Germinal center (tissue), 1 donor: ENCODE results near the gene ARHGEF10L.

ENCODE experiments used
- DNase-seq: peaks from one replicate; pipeline ENCODE4 v3.0.0; 2012; ENCODE audit warnings: mixed read lengths, low spot score

The ARHGEF10L gene

GRCh38 chr1:17550729-17551584 lies 11.5 kb downstream of the ARHGEF10L start:
- DNase-seq, result no peak

GRCh38 chr1:17551755-17552234 lies 12.3 kb downstream of the ARHGEF10L start:
- no peak for DNase-seq

DNA sequence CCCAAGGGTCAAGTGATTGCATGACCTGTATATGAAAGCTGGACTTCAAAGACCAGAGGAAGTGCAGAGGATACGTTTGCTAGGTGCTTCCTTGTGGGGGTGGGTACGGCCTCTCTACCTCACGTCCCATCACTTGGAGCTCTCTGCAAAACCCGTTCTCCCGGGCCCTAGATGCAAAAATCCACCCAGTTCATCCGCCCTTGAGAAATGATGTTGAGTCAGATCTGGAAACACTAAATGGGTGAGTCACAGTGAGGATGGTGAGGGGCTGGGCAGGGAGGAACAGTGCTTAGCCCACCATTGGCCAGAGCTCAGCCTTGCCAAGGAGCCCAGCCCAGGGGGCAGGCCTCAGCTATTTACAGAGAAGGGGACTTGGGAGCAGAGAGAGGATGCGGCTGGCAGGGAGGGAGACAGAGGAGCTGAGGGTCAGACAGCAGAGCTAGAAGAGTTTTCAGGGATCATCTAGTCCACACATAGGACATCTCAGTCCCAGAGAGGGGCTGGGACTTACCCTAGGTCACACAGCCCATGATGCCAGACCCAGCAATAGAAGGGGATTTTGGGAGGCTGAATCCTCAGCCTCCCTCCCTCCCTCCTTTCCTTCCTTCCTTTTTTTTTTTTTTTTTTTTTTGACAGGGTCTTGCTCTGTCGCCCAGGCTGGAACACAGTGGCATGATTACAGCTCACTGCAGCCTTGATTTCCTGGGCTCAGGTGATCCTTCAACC lies 14.6 kb downstream of the ARHGEF10L start:
- DNase-seq, result no peak

DNA sequence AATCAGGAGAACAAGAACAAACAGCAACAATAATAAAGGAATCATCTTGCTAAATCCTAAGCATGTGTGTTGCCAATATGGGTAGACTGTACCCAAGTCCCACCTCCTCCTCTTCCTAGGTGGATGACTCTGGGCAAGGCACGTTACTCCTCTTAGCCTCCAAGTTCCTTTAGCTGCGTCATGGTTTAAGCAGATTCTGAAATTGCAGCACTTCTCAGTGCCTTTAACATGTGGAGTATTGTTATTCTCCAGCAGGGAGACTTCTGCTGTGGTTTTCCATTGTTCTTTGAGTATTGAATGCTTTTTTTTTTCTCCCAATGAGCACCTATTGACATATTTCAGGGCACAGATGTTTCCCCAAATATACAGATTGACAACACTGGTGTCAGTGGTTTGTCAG lies 15.5 kb downstream of the ARHGEF10L start:
- DNase-seq, result no peak

DNA sequence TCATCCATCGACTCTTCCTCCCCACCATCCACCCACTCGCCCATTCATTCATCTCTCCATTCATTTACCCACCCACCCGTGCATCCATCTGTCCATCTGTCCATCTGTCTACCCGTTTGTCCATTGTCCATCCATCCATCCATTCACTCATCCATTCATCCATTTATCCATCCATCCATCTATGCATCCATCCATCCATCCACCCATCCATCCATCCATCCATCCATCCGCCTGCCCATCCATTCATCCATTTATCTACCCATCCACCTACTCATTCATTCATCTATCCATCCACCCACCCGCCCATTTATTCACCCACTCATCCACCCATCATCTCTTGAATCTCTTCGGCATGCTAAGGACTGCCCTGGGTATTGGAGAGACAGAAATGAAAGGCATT lies 18.5 kb downstream of the ARHGEF10L start:
- DNase-seq, result no peak

DNA sequence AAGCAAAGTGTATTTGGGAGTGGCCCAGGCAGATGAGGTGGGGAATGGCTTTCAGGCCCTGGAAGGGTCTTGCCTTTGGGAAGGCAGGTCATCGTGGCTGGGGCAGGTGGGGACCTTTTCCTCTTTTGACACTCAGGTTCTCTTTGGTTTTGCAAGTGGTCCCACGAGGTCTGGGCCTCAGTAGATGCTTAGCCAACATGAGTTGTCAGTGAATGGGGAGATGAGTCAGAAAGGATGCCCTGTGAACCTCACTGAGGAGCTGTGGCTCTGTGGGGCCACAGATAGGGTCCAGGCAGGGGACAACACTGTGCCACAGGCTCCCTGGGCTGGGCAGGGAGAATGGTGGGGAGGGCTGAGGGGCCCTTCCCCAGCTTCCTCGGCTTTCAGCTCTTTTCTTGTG lies 19.0 kb downstream of the ARHGEF10L start:
- DNase-seq, result no peak

DNA sequence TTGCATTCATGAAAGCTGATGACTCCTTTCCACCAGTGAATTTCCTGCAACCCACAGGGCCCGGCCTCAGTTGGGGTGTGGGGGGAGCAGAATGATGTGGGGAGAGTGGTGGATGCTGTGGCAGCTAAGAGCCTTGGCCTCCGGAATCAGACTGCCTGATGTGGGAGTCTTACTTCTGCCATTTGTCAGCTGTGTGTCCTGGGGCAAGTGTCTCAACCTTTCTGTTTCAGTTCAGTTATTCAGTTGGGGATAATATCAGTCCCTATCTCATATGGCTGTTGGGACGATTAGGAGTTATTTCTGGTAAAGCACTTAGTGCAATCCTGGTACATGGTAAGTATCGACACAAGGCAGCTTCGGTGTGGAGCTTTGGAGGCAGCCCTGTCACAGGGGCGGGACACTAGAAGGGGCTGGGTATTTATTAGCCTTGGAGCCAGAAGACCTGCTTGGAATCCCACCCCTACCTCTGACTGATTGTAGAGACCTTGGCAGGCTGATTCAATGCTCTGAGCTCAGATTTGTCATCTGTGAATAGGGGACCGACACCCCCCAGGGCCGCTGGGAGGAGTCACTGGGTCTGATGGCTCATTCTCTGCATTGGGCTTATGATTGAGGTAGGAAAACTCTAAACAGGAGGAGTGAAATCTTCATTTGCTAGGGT lies 19.6 kb downstream of the ARHGEF10L start:
- no peak for DNase-seq

DNA sequence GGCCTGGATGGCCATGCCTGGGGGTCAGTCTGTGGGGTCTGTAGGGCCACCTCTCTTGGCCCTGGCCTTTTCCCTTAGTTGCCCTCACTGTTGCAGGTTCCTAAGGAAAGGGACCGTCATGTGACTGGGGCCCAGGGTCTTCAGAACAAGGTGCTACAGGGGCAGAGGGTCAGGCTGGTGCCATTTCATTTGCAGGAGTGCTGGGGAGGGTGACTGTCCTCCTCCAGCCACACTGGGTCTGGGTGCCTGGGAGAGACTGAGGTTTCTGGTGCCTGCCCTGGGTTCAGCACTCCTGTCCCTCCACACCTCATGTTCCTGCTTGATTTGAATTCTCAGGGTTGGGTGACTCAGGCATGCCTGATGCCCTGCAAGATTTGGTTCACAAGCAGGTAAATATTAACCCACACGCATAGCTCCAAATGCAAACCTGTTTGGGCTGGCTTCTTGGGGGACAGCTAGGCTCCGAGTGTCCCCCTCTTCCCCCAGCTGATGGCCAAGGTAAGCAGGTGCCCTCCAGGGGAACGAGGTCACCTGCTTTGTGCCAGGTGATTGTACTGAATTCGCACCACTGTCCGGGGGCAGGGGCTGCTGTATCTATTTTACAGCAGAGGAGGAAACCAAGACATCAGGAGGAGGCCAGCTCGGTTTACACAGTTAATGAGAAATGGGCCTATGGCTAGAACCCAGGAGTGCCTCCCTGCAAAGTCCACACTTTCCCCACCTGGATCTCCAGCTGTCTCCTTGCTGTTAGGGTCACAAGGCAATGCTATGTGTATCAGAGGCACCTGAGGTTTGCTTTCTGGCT lies 20.3 kb downstream of the ARHGEF10L start:
- no peak for DNase-seq

- no peak for DNase-seq
These were observed 21.7 kb downstream of the ARHGEF10L start for GRCh38 chr1:17561247-17561548.

GRCh38 chr1:17561561-17561985 lies 22.1 kb downstream of the ARHGEF10L start:
- no peak for DNase-seq

DNA sequence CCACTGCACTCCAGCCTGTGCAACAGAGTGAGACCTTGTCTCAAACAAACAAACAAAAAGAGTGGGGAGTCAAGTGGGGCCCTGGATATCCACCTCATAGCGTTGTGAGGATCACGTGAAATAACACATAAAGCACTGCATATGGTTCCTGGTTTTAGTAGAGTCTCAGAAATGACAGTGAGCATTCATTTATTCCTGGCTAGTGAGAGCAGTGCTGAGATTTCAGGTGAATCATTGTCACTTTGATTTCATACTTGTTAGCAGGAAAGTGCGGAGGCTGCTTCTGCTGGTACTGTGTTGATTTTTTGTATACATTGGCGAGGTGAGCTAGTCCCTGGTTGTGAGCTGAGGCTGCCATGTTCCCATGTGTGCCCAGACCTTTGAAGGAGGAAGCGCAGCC lies 22.9 kb downstream of the ARHGEF10L start:
- no peak for DNase-seq

GRCh38 chr1:17563494-17564281 lies 24.2 kb downstream of the ARHGEF10L start:
- DNase-seq, result no peak

- DNase-seq, result no peak
These were observed 25.2 kb downstream of the ARHGEF10L start for GRCh38 chr1:17564458-17565393.

DNA sequence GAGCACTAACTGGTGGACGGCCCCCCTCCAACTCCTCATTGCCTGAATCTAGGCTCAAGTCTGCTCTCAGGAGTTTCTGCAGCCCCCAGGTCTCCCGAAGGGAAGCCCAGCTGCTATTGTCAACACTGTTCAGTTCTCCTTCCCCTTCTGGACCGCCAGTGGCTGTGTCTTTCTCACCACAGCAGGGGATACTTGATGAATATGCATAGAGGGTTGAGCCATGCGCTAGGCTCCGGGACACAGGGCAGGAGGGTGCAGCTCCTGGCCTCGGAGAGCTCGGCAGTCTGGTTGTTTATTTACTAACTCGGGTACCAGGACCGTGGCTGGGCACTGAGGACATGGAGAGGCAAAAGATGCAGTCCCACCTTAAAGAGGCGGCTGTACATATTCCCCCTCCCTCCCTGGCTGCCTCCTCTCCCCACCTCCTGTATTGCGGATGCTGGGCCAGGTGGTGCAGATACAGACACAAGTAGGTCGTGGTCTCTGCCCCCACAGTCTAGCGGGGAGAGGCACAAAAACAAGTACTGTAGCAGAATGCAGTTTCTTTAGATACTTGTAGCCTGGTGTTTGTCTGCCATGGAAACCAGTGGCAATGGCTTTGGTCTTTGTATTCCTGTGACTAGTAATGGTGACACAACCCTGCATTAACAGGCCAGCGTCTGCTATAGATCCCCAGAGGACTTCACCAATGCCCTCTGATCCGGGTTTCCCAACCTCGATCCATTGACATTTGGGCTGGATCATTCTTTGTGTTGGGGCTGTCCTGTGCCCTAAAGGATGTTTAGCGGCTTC lies 26.2 kb downstream of the ARHGEF10L start:
- DNase-seq, result no peak

DNA sequence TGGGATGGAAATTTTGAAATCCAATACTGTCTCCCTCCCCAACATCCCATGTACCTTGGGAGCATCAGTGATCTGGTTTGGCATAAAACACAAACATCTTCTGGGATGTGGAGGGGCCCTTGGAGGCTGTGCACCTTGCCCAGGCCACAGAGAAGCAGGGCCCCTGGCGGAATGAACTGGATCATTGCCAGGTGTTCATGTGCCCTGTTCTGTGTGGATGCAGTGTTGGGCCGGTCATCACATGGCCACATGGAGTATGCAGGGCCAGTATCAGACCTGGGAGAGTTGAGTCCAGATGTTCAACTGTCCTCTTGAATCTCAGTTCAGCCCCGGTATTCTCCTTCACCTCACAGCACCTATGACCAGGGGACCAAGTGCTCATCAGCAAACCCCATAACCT lies 26.9 kb downstream of the ARHGEF10L start:
- DNase-seq, result no peak

GRCh38 chr1:17566892-17567291 lies 27.4 kb downstream of the ARHGEF10L start:
- no peak for DNase-seq

DNA sequence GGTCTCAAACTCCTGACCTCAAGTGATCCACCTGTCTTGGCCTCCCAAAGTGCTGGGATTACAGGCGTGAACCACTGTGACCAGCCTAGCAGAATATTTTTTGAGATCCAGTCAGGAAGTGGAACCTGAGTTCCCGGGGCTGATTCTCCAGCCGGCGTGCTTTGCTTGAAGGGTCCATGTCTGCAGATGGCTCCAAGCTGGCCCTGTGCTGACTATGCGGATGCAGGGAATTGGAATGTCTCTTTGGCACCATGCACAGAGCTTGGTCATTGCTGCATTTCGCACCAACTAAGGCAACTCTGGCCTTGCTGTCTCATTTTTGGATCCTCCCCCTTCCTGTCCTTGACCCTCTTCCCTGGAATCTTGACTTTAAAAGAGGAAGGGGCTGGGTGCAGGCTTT lies 28.1 kb downstream of the ARHGEF10L start:
- DNase-seq, result no peak

GRCh38 chr1:17568014-17568900 lies 28.8 kb downstream of the ARHGEF10L start:
- no peak for DNase-seq
